Activated T-cell treated with anti-CD3 and anti-CD28 coated beads for 48 hours (primary cell): ENCODE data around the gene VWA5B2.

Experiments used
- DNase-seq: peaks from one replicate; pipeline ENCODE4 v3.0.0-alpha.2; 2020; ENCODE audit warnings: low read depth

The VWA5B2 gene

DNA sequence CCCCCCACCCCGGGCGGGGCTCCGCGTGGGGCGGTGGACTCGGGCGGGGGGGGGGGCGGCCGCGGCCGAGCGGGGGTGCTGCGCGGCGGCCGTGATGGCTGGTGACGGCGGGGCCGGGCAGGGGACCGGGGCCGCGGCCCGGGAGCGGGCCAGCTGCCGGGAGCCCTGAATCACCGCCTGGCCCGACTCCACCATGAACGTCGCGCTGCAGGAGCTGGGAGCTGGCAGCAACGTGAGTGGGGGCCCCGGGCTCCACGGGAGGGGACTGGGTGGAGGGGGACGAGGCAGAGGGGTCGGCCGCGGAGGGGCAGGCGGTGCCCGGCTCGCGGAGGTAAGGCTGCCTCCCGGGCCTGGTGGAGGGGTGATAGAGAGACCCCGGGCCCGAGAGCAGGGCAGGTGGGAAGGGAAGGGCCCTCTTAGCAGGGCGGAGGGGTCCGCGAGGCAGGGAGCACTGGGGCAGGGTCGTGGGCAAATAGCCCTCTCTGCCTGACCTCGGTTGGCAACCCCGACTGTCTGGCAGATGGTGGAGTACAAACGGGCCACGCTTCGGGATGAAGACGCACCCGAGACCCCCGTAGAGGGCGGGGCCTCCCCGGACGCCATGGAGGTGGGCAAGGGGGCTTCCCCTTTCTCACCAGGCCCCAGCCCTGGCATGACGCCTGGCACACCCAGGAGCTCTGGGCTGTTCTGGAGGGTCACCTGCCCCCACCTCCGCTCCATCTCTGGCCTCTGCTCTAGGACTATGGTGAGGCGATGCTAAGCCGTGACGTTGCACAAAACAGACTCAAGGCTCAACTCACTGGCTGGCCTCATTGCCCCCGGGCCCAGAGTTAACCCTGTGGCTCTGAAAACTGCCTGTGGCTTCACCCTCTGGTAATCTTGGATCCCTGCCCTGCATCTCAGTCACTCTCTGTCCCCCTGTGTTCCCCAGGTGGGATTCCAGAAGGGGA, 46.9 kb downstream of the VWA5B2 start, which contains the start of gene ECE2:
Gene ECE2, plus strand, starts transcription at position 62 of the 950 bp plus-strand sequence. Its CDS starts 132 bp downstream, at position 194.
- DNase-seq: no peak

DNA sequence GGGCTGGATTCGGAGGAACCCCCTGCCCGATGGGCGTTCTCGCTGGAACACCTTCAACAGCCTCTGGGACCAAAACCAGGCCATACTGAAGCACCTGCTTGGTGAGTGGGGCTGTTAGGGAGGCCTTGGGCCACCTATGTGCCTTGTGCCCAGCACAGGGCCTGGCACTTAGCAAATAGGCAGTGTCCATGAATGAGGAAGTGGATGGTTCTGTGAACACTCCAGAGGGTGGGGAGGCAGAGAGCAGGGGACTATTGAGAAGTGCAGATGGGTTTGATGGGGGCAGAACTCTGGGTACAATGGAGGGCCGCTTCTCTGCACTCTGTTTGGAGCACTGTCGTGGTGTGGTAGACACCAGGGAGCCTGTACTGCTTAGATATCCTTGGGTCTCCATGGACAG, 48.0 kb downstream of the VWA5B2 start:
- no peak for DNase-seq

DNA sequence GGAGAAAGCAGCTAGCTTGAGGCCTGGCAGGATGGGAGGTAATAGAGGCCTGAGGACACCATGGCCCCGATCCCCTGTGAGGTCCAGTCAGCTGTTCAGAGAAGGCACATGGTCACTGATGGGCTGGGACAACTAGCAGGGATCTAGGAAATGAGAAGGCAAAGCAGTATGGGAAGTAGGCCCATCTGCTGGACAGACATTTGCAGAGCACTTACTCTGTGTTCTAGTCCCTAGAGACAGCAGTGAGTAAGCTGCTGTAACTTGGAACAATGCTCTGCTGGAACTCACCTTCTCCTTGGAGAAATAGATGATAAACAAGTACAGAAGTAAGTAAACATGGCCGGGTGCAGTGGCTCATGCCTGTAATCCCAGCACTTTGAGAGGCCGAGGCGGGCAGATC, 53.6 kb downstream of the VWA5B2 start:
- no peak for DNase-seq

GRCh38 chr3:184283681-184284080, 54.3 kb downstream of the VWA5B2 start:
- DNase-seq: no peak

DNA sequence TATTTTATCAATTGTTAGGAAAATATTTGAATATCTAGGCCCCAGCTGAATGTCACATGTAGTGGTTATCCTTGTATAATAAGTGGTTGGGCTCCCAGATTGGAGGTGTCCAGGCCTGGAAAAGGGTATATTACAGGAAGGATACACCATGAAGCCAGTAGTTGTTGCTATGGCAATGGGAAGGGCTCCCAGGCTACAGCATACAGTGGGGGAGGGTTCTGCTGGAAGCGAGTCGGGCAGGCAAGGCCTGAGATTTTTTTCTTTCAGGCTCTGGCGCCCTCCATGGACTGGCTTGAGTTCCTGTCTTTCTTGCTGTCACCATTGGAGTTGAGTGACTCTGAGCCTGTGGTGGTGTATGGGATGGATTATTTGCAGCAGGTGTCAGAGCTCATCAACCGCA, 55.3 kb downstream of the VWA5B2 start:
- peak; percentile 11 for DNase-seq

- DNase-seq: peak; percentile 65
Observed at GRCh38 chr3:184289426-184289938, 60.1 kb downstream of the VWA5B2 start.

GRCh38 chr3:184290331-184290730, 60.9 kb downstream of the VWA5B2 start:
- DNase-seq: no peak

DNA sequence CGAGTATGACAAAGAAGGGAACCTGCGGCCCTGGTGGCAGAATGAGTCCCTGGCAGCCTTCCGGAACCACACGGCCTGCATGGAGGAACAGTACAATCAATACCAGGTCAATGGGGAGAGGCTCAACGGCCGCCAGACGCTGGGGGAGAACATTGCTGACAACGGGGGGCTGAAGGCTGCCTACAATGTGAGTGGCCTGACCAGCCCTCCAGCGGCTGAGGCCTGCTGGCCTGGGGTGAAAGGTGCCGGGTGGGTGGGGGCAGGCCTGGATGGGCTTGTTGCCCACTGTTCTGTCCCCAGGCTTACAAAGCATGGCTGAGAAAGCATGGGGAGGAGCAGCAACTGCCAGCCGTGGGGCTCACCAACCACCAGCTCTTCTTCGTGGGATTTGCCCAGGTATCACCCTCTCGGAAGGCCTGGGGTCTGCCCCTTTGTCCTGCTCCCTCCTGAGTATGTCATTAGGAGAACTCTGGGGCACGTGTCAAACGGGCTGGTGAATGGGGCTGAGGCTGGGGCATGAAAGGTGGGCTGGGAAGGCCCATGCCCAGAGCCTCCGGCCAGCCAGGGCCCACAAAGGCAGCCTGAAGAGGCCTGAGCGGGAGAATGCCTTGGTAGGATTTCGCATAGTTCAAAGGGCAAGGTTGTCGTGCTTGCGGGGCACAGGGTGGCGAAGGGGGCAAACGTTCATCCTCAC, 61.8 kb downstream of the VWA5B2 start:
- no peak for DNase-seq
